Endothelial cell (in vitro differentiated cells): ENCODE measurements around the gene GGCT. TPM values are rescaled to one million over a fixed set of nuclear protein-coding genes. Genes with fewer than 3 reads are reported as not detected.

Source experiments
- DNase-seq: peaks from one replicate; pipeline ENCODE4 v3.0.0; 2021; ENCODE audit warnings: low spot score
- H3K27ac Mint-ChIP-seq: one replicate; pipeline ENCODE4 v1.8.0; 2021; ENCODE audit warnings: mixed read lengths, inconsistent platforms; ENCODE audit not compliant: unreplicated experiment
- H3K27me3 Mint-ChIP-seq: one replicate; pipeline ENCODE4 v1.8.0; 2021; ENCODE audit warnings: mild to moderate bottlenecking, moderate library complexity, mixed read lengths, inconsistent platforms; ENCODE audit not compliant: unreplicated experiment
- H3K36me3 Mint-ChIP-seq: one replicate; pipeline ENCODE4 v1.8.0; 2021; ENCODE audit warnings: mild to moderate bottlenecking, low read depth, mixed read lengths, inconsistent platforms; ENCODE audit not compliant: unreplicated experiment
- H3K4me1 Mint-ChIP-seq: one replicate; pipeline ENCODE4 v1.8.0; 2021; ENCODE audit warnings: mild to moderate bottlenecking, mixed read lengths, inconsistent platforms; ENCODE audit not compliant: unreplicated experiment
- H3K4me3 Mint-ChIP-seq: one replicate; pipeline ENCODE4 v1.8.0; 2021; ENCODE audit warnings: mild to moderate bottlenecking, mixed read lengths, inconsistent platforms; ENCODE audit not compliant: unreplicated experiment
- H3K9me3 Mint-ChIP-seq: one replicate; pipeline ENCODE4 v1.8.0; 2021; ENCODE audit warnings: mixed read lengths, inconsistent platforms; ENCODE audit not compliant: unreplicated experiment
- total RNA-seq: library from RNA; stranded (reverse); fragmentation: NEBNext Ultra II Directional; extraction: Animal tissue kit (Norgen Biotek cat#: 25700); gene quantifications from one replicate; pipeline ENCODE4 v1.2.1, GENCODE V29; 2021; ENCODE audit not compliant: unreplicated experiment
- TF ChIP-seq, protein P1 (sequence below): fragments of 200-600 bp; sonication (generic); IDR thresholded peaks from one replicate; pipeline ENCODE4 v1.5.0; 2021; ENCODE audit warnings: antibody characterized with exemption; ENCODE audit not compliant: unreplicated experiment

Gene GGCT
- total RNA-seq, 1 donor from 2014 or later = 34.0 TPM

DNA sequence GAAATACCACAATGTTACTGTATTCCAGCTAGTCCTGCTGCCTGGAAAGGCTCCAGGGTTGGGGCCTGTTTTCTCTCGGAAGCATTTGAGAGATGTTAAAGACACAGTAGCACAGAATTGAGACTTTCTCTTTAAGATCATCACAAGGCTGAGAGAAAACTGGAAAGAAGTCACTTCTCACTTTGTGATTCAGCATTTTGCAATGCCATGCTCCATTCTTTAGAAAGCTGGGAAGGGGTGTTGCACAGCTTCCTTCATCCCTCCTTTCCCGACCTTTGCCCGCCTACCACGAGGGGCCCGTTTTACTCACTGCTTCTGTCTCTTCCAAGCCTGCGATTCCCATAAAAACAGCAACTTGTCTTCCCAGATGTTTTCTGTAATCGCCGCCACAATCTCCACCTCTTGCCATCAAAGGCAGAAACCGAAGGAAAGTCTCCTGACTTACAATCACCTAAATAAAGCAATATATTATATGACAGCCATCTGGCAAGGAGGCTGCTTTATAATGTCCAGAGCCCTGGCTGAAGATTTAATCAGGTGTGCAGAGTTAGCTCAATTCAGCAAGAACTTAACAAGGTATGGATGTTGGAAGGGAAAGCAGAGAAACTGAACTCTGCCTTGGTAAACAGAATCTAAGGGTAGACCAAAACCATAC, 44.9 kb downstream of the GGCT start:
- TF ChIP-seq, protein P1, sequence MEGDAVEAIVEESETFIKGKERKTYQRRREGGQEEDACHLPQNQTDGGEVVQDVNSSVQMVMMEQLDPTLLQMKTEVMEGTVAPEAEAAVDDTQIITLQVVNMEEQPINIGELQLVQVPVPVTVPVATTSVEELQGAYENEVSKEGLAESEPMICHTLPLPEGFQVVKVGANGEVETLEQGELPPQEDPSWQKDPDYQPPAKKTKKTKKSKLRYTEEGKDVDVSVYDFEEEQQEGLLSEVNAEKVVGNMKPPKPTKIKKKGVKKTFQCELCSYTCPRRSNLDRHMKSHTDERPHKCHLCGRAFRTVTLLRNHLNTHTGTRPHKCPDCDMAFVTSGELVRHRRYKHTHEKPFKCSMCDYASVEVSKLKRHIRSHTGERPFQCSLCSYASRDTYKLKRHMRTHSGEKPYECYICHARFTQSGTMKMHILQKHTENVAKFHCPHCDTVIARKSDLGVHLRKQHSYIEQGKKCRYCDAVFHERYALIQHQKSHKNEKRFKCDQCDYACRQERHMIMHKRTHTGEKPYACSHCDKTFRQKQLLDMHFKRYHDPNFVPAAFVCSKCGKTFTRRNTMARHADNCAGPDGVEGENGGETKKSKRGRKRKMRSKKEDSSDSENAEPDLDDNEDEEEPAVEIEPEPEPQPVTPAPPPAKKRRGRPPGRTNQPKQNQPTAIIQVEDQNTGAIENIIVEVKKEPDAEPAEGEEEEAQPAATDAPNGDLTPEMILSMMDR = no peak
- Mint-ChIP-seq H3K27ac (no peak overlapping the region), H3K4me1 (peaks cover 3% of the 10 kb centered on the region), H3K36me3 (peaks cover 19% of the 10 kb centered on the region), H3K9me3 (no peaks in the 10 kb centered on the region), H3K27me3 (no peaks in the 10 kb centered on the region), H3K4me3 (no peak overlapping the region)
- DNase-seq = no peak

DNA sequence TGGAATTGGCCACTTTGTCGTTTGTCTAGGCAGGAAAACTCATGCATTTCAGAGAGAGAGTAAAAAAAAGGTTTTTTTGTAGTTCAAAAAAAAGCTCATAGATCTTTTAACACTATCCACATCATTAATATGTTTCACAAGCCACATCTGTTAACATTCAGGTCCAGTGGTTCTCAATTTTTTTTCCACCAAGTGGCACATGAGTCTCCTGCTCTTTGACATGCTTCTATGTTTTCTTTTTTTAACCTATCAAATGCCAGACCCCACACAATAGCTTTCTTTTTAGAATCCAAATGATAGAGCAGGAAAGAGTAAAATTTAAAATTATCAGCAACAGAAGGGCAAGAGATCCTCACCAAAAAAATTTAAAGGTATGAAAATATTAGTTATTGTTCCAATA, 46.3 kb downstream of the GGCT start:
- H3K4me1 Mint-ChIP-seq = peaks cover 12% of the 10 kb centered on the region

DNA sequence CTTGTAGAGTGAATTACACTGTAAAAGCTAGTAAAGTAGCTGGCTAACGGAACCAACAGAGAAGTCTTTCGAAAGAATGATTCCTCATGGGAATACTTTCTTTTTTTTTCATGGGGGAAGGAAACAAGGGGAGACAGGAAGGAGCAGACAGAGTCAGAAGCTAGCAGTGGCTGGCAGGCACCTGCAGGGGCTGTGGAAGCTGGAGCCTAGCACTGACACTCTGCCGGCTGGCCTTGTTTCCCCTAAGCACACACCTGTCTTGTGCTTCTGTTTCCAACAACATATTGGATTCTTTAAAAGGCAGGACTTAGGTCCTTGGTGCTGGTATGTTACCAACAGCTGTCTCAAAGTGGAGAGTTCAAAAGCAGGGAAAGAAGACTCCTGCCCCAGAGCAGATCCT, 50.7 kb downstream of the GGCT start:
- H3K36me3 Mint-ChIP-seq = peaks cover 32% of the 10 kb centered on the region
- peak overlapping the region; percentile 30 for H3K27ac Mint-ChIP-seq
- H3K4me1 Mint-ChIP-seq = peaks cover 9% of the 10 kb centered on the region
- peak overlapping the region; percentile 65 for H3K4me3 Mint-ChIP-seq
- no peaks in the 10 kb centered on the region for H3K27me3 Mint-ChIP-seq
- TF ChIP-seq, protein P1 = no peak
- H3K9me3 Mint-ChIP-seq = no peaks in the 10 kb centered on the region
- DNase-seq = no peak

More for the DNA sequence above, 46.3 kb downstream of the GGCT start:
- Mint-ChIP-seq H3K4me3 (no peak overlapping the region), H3K27me3 (no peaks in the 10 kb centered on the region), H3K36me3 (peaks cover 25% of the 10 kb centered on the region), H3K27ac (no peak overlapping the region), H3K9me3 (no peaks in the 10 kb centered on the region)
- TF ChIP-seq, protein P1 = no peak
- no peak for DNase-seq

DNA sequence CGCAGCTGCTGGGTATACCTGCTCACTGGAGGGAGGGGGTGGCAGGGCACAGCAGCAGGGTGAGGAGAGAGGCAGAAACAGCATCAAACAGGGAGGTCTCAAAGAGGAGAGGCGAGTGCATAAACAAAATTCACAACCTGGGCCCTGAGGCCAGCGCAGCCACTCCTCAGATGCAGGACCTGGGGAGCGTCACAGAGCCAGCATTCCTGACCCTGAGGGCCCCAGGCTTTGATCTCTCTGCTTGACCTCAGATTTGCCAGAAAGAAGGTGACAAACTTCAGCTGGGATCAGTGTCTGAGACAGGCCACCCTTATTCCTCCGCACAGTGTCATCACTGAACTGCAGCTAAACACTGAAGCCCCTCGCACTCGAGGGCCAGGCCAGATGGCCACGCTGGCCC, 51.6 kb downstream of the GGCT start:
- H3K9me3 Mint-ChIP-seq = no peaks in the 10 kb centered on the region
- no peak for DNase-seq
- peaks cover 31% of the 10 kb centered on the region for H3K36me3 Mint-ChIP-seq
- peaks cover 9% of the 10 kb centered on the region for H3K4me1 Mint-ChIP-seq
- TF ChIP-seq, protein P1 = no peak
- no peaks in the 10 kb centered on the region for H3K27me3 Mint-ChIP-seq
- H3K4me3 Mint-ChIP-seq = no peak overlapping the region
- no peak overlapping the region for H3K27ac Mint-ChIP-seq

DNA sequence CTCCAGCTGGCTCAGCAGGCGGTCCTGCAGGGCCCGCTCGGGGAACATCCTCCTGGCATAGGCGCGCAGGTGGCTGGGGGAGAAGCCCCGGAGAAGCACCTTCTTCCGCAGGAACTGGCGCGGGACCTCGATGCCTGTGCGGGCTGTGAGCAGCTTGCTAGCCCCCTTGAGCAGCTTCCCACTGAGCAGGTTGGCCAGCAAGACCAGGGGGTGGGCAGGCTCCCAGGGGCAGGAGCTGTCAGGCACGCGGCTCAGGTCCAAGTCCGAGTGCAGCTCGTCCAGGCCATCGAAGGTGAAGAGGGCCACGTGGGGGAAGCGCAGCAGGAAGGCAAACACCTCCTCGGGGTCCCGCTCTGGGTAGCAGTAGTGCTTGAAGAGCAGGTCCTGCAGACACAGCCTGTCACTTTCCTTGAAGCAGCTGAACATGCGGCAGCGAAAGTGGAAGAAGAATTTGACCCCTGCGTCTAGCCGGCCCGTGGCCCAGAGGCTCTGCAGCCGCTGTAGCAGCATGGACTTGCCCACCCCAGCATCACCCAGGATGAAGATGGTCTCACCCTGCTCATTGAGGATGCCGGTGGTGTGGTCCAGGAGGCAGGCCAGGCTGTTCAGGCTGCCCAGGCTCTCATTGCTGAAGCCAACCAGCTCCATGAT, 52.2 kb downstream of the GGCT start:
- H3K9me3 Mint-ChIP-seq = no peaks in the 10 kb centered on the region
- no peak for DNase-seq
- peaks cover 32% of the 10 kb centered on the region for H3K36me3 Mint-ChIP-seq
- H3K27ac Mint-ChIP-seq = no peak overlapping the region
- no peak overlapping the region for H3K4me3 Mint-ChIP-seq
- H3K4me1 Mint-ChIP-seq = peaks cover 9% of the 10 kb centered on the region
- H3K27me3 Mint-ChIP-seq = no peaks in the 10 kb centered on the region
- TF ChIP-seq, protein P1 = no peak
